IPS-18c (cell line): ENCODE measurements around the gene FGF8.
A peak's percentile ranks its signal among the peaks of the same experiment; 100 is the strongest.
"Not testable (repeated sequence)": the region's sequence is repeated elsewhere in the genome, so short reads cannot be mapped to it uniquely, and the experiment has no call there.

ENCODE experiments used
- H3K4me3 ChIP-seq: 2 replicates; pipeline ENCODE4 v1.7.0; 2013; ENCODE audit warnings: low read depth, mild to moderate bottlenecking, low read length, moderate library complexity; ENCODE audit not compliant: insufficient read depth
- H3K9me3 ChIP-seq: one replicate; pipeline ENCODE4 v1.6.1; 2013; ENCODE audit warnings: mild to moderate bottlenecking, low read length, moderate library complexity; ENCODE audit not compliant: control insufficient read depth, insufficient read depth

Gene FGF8, protein sequence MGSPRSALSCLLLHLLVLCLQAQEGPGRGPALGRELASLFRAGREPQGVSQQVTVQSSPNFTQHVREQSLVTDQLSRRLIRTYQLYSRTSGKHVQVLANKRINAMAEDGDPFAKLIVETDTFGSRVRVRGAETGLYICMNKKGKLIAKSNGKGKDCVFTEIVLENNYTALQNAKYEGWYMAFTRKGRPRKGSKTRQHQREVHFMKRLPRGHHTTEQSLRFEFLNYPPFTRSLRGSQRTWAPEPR

DNA sequence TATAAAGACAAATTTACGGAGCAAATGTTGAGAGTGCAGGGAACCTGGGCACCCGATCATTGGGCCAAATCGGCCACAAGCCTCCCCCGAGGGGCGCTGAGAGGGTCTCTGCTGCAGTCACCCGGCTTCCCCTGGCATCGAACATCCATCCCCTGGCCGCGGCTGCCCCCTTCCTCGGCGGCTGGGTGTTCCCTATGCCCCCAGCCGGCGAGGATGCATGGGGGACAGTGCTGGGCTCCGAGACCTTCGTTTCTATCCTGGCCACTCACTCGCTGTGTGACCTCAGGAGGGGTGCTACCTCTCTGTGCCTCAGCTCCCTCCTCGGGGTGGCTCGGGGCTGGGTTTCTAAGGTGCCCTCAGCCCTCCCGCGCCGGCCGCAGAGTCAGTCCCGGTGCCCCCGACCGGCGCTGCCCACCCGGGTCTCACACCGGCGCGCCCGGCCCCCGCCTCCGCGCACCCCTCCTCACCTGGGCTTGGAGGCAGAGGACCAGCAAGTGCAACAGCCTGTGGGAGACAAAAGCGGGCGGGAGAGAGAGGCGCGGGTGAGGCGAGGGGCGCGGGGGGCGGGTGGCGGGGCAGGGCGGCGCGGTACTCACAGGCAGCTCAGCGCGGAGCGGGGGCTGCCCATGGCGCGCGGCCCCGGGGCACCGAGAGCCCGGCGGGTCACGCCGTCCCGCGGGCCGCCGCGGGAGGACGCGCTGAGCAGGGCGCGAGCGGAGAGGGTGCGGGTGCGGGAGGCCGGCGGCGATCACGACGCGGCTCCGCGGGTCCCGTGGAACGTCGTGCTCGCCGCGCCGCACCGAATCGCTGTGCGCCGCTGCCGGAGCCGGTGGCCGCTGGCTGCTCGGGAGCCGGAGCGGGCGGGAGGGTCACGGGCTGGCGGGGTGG lies at the start of gene FGF8:
FGF8 (minus strand) TSS at position 842 of the 888 bp plus-strand sequence; CDS start at position 628, 214 bp downstream.
- peaks cover 2% of the 10 kb centered on the region for H3K9me3 ChIP-seq
- peak within 1 kb of the TSS; percentile 38 for H3K4me3 ChIP-seq

DNA sequence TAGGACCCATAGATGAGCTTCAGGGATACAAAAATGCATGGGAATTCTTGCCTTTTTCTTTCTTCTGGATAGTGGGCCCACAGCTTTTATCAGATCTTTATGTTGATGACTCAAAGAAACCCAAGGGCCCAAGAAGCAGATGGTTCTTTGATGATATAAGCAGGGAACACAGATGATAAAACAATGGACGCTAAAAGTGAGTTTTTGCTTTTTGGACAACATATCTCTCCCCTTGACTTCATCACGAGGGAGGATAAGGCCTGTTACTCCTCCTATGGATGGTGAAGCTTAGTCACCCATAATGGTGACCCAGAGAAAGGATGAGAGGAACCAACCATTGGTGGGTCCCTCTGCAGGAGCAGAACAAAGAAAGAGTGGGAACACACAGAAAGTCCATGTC lies 48.8 kb upstream of the FGF8 start:
- Histone ChIP-seq H3K4me3 (no peak overlapping the region), H3K9me3 (peaks cover 2% of the 10 kb centered on the region)

DNA sequence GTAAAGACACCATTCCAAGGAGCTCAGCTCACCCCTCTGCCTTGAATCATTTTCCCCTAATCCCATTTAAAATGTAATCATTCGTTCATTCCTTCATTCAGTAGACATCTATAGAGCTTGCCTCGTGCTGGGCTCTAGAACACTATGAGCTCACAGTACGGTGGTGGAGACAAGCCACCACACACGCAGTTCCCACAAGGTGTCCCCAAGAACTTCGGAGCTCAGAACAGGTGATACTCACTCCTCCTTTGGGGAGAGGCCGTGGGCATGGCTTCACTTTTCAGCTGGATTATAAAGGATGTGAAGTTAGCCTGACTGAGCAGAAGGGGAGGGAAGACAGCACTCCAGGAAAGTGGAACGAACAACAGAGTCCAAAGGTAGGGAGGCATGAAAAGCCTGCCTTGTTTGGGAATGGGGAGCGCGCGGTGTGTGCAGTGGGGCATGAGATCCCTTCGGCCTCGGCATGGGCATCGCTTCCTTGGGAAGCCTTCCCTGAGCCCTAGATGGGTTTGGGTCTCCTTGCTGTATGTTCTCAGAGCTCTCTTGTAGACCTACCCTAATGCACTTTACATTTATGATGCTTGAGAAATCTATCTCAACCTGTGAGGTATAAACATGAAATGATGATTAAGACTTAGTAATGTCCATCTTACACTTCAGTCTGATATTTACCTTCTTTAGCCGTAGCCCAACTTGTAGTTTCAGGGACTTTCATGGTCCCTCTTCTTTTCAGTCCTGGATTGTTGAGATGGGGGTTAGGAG lies 43.1 kb upstream of the FGF8 start:
- Histone ChIP-seq H3K4me3 (peak overlapping the region; percentile 60), H3K9me3 (no peaks in the 10 kb centered on the region)

DNA sequence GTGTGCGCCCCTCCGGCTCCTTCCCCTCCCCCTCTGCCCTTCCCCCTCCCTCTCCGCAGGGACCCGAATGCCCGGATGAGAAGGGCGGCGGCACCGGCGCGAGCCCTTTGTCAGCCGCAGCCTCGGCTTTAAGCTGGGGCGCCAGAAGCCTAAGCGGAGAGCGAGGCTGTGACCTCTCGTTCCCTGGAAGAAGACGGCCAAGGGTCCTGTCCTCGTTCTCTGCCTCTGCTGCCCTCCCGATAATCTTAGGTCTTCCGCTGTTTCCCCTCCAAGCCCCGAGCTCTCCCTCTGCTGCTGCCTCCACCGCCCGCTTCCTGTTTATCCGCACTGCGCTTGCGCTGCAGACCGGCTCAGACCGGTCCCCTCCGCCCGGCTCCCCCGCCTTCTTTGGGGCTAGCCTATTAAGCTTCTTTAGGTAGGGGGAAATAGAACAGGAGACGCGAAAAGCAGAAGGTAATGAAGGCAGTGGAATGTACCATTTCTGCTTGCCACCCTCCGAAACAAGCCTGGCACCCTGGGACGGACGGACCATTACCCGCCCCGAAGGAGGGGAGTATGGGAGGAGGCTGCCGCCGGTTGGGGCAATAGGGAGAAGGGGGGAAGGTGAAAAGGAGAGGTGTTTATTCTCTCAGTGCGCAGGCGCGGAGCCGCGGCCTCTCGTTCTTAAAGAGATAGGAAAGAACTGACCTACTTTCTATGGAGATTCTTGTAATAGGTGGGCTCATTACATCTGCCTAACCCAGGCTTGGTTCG lies 42.4 kb upstream of the FGF8 start, which contains the start of gene OGA:
OGA (minus strand) TSS at position 326 of the 753 bp plus-strand sequence. CDS start 422 bp downstream, outside the sequence.
- Histone ChIP-seq H3K9me3 (no peaks in the 10 kb centered on the region), H3K4me3 (peak within 1 kb of the TSS; percentile 68)

DNA sequence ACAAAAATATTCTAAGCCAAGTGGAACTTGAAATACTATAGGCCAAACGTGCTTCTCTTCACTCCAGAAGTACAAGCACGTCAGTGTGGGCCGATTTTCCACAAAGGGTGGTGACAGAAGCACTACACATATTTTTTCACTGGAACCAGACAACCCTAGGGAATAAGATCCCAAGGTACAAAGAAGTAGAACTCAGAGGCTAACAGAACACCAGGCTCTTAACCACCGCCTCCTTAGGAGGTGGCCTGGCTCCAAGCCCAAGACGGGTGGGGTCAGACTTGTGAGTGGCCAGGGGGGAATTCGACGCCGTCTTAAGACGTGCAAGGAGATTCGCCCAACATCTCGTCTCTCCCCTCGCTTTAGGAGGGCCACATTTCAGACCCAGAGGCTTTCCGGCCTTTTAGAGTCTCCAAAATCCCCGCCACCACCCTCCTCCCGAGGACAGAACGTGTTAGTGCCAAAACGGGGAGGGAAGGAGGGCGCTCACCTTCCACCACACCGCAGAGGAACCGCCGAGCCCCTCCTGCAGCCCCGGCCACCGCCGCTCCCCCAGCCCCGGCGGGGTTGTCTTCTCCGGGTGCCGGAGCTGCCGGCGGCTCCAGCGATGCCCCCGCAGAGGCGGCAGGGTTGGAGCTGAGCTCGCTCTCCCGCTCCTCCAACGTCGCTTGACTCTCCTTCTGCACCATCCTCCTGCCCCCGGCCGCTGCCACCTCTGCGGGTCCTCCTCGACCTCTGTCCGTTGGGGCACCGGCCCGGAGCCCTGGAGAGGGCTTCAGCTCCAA lies 41.6 kb upstream of the FGF8 start:
- no peaks in the 10 kb centered on the region for H3K9me3 ChIP-seq
- peak overlapping the region; percentile 68 for H3K4me3 ChIP-seq

DNA sequence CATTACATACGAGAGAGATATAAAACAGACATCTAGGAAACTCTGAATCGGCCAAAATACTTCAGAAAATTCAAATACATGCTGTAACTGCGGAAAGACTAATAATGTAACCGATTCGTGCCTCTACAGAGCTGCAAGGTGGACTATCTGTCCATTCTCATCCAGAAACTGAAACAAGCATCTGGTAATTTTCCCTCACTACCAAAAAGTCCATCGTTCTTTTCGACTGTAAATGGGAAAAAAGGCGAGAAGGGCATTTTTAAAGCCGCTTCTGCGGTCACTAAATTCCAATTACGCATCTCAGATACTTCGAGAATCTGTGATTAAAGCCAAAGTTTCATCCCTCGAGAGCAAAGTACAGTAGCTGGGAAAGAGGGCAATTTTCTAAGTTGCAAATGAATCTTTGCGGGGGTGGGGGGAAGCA lies 41.0 kb upstream of the FGF8 start:
- H3K4me3 ChIP-seq: peak overlapping the region; percentile 68

DNA sequence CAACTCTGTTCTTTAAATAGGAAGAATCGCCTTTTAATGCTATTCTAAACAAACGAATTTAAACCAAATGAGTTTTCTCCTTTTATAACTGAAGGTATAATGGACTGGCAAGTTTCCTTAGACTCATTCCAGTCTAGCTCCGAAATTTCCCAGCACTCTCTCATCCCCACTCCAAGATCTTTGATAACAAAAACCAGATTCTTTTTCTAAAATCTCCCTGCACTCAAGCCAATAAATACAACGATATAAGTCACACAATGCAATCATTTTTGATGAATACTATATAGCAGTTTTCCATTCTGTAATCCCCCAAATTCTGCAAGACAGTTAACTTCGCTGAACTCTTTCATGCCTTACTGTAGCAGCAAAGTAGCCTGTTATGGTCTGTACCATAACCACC lies 40.5 kb upstream of the FGF8 start:
- H3K9me3 ChIP-seq: no peaks in the 10 kb centered on the region
- peak overlapping the region; percentile 68 for H3K4me3 ChIP-seq

More for the DNA sequence above, 41.0 kb upstream of the FGF8 start:
- no peaks in the 10 kb centered on the region for H3K9me3 ChIP-seq

DNA sequence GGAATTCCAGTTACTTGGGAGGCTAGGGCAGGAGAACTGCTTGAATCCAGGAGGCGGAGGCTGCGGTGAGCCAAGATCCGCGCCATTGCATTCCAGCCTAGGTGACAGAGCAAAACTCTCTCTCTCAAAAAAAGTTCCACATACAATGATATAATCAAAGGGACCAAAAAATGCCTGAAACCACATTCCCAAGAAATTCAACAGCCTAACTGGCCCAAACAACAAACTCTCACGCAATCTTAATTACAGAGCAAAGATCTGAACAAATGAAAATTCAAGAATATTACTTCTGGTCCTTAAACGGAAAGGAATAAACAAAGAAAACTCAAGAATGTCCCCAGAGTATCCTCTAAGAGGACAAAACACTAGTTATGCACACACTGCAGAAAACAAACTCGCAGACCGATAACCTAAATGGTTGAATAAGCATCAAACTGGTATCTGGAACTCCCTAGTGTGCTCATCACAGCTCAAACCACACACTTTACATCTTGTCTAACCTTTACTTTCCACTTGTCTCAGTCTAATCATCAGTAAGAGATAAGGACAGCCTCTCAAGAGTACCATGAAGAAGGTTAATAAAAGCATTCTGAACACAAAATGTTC lies 38.7 kb upstream of the FGF8 start:
- Histone ChIP-seq H3K9me3 (no peaks in the 10 kb centered on the region), H3K4me3 (no peak overlapping the region; the same call in 1 of the 2 replicates)

DNA sequence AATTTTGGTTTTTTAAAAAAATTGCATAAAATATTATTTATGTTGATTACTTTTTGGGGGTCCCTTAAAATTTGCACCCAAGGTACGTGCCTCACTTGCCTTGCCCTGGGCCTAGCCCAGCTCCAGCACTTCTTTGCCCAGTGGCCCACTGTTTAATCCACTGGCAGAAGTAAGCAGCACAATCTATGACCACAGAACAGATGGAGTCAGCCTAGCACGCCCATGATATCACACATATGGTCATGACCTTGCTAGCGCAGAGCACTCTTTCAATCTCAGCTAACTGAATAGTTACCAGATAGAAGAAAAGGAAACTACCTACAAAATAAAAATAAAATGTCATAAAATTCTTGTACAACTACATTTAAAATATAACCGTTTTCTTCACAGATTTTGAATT lies 36.7 kb upstream of the FGF8 start:
- H3K9me3 ChIP-seq: no peaks in the 10 kb centered on the region
- H3K4me3 ChIP-seq: no peak overlapping the region

DNA sequence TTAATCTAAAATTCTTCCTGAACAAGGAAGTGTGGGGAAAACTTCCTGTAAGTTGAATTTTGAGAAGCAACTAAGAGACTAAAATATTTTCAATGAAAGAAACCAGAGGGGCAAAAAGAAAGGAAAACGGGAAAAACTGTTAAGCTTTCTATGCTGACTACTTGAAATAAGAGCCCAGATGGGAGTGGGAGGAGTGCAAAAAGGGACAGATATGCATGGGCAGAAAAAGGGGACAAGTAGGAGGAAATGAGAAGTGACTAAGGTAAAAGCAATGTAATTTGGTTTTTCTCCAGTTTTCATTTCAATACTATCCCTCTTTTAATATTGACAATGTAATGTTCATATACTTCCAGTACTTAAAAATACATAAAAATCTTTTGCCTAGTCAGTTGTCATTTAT lies 31.2 kb upstream of the FGF8 start:
- no peak overlapping the region for H3K4me3 ChIP-seq
- H3K9me3 ChIP-seq: no peaks in the 10 kb centered on the region

DNA sequence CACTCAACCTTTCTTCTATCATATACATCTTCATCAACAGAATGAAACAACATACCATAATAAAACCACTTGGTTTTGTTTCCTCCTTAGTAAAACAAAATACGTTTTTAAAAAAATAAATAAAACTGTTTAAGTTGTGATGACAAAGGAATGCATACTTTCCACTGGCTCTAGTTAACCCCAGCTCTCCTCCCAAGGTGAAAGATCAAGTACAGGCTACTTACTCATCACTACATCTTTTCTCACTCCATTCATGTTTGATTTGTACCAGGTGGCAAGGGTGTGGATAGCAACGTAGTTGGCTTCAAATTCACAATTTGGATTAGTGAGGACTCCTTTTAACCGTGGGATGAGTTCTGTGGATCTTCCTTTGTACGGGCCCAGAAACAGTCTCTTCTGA lies 27.6 kb upstream of the FGF8 start:
- H3K9me3 ChIP-seq: no peaks in the 10 kb centered on the region

DNA sequence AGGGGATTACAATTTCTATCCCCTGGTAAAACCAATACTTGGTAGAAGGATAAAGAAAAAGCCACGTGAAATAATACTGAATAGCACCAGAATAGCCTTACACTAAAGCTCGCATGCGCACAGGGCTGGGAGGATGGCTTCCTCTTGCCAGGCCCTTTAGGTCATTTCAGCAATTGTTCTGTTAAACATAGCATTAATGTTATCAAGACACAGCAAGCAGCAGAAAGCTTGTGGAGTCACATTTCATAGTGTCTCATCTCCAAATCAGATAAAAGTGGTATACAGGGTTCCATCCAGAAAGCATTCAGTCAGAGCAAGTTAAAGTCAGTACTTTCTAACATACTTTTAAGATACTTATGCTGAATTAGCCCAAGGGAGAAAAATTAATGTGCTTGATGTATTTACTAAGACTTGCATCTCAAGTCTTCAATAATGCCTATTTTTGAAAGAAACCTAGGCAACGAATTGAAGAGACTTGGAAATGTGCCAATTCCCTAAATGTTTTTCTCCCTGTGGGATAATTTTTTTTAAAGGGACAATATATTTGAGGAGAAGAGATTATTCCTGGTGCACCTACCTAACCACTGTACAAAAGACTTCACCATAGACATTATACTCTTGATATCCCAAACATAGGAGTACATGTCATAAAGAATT lies 21.6 kb upstream of the FGF8 start:
- no peak overlapping the region for H3K4me3 ChIP-seq
- H3K9me3 ChIP-seq: no peaks in the 10 kb centered on the region

More for the DNA sequence above, 27.6 kb upstream of the FGF8 start:
- H3K4me3 ChIP-seq: no peak overlapping the region

DNA sequence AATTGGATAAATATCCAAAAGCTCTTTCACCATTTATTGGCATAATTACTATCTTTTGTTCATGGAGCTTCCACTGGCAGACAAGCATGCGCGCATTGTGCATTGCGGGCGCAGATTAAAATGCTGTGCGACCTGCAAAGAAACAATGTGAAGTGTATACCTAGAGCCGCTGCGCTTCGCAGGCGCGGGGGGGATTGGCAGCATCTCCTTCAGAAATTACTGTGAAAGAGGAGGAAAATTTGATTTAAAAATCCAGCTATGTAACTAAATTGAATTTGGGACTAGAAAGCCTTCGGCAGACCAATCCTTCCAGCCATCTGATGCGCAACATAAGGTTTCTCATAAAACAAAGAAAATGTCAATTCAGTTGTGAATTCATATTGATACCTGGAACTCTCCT lies 17.6 kb upstream of the FGF8 start:
- no peak overlapping the region for H3K4me3 ChIP-seq

DNA sequence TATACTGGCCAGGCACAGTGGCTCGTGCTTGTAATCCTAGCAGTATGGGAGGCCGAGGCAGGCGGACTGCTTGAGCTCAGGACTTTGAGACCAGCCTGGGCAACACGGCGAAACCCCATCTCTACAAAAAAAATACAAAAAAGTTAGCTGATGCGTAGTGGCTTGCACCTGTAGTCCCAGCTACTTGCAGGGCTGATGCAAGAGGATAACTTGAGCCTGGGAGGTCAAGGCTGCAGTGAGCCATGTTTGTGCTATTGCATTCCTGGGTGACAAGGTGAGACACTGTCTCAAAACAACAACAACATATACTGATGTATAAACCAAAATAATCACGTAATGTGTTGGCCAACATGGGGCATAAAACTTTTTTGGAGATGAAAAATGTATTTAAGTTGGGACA lies 13.8 kb upstream of the FGF8 start:
- Histone ChIP-seq H3K9me3 (no peaks in the 10 kb centered on the region), H3K4me3 (no peak overlapping the region)

More for the DNA sequence above, 17.6 kb upstream of the FGF8 start:
- H3K9me3 ChIP-seq: no peaks in the 10 kb centered on the region

DNA sequence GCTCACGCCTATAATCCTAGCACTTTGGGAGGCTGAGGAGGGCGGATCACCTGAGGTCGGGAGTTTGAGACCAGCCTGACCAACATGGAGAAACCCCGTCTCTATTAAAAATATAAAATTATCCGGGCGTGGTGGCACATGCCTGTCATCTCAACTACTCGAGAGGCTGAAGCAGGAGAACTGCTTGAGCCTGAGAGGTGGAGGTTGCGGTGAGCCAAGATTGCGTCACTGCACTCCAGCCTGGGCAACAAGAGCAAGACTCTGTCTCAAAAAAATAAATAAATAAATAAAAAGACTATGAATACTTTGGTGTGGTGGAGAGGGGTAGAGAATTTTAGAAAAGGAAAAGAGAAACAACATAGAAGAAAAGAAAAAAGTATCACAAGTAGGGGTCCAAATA lies 13.3 kb upstream of the FGF8 start:
- H3K4me3 ChIP-seq, H3K9me3 ChIP-seq: not testable (repeated sequence)
